C1 segment of cervical spinal cord (tissue), 14 donors: ENCODE measurements around the gene MTO1.
"Not testable (repeated sequence)": the region's sequence is repeated elsewhere in the genome, so short reads cannot be mapped to it uniquely, and the experiment has no call there.

ENCODE experiments used
- DNase-seq, 14 donors: peaks; one replicate each; lab custom pipeline; 2025; lab: John Stamatoyannopoulos, UW

Gene MTO1

GRCh38 chr6:73528897-73529296 lies 67.4 kb downstream of the MTO1 start:
- no peak for DNase-seq

DNA sequence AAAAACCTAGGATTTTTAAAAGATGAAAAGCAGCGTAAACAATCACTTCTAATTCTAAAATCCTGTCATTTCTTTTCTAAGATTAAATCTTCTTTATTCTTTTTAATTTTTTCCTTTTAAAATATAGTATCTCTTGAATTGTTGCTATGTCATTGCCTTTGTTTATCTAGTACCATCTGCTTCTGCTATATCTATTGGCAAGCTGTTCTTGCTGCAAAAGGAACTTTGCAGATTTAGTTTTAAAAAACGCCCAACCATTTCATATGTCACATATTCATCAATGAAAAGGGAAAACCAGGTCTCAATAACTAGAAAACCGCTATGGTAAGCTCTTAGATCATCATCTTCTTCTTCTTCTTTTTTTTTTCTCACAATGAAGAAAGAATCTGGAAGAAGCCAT lies 70.8 kb downstream of the MTO1 start:
- no peak for DNase-seq

- DNase-seq: no peak
Measured at GRCh38 chr6:73534628-73535027, 73.1 kb downstream of the MTO1 start.

- DNase-seq: no peak
Measured at GRCh38 chr6:73537677-73538076, 76.1 kb downstream of the MTO1 start.

DNA sequence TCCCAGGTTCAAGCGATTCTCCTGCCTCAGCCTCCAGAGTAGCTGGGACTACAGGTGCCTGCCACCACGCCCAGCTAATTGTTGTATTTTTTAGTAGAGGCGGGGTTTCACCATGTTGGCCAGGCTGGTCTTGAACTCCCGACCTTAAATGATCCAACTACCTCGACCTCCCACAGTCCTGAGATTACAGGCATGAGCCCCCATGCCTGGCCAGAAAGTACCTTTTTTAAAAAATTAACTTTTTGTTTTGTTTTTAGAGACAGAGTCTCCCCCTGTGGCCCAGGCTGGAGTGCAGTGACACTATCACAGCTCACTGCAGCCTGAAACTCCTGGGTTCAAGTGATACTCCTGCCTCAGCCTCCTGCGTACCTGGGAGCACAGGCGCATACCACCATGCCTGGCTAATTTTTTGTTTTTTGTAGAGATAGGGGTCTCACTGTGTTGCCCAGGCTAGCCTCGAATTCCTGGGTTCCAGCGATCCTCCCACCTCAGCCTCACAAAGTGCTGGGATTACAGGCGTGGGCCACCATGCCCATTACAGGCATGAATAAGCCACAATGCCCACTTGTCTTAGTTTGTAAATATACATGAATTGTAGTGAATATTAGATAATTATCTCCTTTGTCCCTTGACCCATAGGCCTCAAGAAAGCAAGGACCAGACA lies 76.7 kb downstream of the MTO1 start:
- no peak for DNase-seq

GRCh38 chr6:73542481-73542880 lies 80.9 kb downstream of the MTO1 start:
- DNase-seq: not testable (repeated sequence)

DNA sequence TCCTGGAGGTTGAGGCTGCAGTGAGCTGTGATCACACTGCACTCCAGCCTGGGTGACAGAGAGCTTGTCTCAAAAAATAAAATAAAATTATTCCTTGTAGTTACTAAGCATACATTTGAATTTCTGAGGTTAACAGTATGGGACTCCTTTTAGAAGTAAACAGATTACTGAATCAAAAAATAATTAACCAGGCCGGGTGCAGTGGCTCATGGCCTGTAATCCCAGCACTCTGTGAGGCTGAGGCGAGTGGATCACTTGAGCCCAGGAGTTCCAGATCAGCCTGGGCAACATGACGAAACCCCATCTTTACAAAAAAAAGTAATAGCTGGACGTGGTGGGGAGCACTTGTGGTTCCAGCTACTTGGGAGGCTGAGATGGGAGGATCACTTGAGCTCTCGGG lies 81.4 kb downstream of the MTO1 start:
- no peak for DNase-seq

GRCh38 chr6:73547036-73547435 lies 85.5 kb downstream of the MTO1 start:
- no peak for DNase-seq

GRCh38 chr6:73548458-73549446 lies 87.2 kb downstream of the MTO1 start:
- no peak for DNase-seq

- DNase-seq: not testable (repeated sequence)
Measured at GRCh38 chr6:73551115-73551514, 89.6 kb downstream of the MTO1 start.

DNA sequence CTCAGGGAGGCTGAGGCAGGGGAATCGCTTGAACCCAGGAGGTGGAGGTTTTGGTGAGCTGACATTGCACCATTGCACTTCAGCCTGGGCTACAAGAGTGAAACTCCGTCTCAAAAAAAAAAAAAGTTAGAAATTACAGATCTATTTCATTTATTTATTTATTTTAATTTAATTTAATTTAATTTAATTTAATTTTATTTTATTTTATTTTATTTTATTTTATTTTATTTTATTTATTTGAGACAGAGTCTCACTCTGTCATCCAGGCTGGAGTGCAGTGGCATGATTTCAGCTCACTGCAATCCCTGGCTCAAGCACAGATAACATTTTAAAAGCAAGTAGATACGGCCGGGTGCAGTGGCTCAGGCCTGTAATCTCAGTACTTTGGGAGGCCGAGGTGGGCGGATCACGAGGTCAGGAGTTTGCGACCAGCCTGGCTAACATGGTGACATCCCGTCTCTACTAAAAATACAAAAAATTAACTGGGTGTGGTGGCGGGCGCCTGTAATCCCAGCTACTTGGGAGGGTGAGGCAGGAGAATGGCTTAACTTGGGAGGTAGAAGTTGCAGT lies 93.9 kb downstream of the MTO1 start:
- not testable (repeated sequence) for DNase-seq

DNA sequence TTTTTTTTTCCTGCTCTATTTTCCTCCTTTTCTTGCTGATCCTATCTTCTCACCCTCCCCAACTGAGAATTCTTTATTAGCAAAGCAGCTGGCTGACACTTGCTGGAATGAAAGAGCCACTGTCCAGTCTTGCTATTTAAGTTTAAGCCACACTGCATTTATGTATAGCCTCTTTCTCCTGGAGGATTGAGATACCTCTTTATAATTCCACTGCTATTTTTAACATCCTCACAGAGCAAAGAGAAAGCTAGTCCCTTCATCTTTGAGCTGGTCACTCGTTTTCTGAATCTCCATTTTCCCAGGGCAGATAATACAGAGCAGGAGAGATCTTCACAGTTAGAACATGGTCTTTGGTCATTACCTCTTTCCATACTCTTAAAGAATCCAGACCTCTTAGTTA lies 95.3 kb downstream of the MTO1 start:
- no peak for DNase-seq
